ENCODE results near the gene TEKT2. TPM values are rescaled to one million over a fixed set of nuclear protein-coding genes. Genes with fewer than 3 reads are reported as not detected.

Gene TEKT2
- total and polyA plus RNA-seq, 2 of the 4 experiments (the other 2 are of a cell fraction) = 0.18 TPM; not detected in 1

DNA sequence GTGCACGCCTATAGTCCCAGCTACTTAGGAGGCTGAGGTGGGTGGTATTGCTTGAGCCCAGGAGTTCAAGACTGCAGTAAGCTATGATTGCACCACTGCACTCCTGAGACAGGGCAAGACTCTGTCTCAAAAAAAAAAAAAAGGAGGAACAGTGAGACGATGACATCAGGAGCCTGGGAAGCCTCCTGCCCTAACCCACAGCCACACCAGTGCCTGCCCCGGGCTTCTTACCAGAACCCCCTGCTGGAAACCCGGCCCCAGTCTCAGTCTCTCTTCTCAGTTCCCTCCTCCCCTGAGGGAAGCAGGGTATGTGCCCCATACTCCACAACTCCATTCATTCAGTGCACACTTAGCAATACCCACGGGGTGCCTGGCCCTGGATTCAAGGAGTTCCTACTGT lies 32.0 kb downstream of the TEKT2 start:
- POLR2A ChIA-PET (ENCODE audit: unreplicated experiment) = no interaction called here
- H3K56ac ChIP-seq (ENCODE audit: extremely low read depth, insufficient read depth, low read length) = no peak overlapping the region
- H3K27me3 ChIP-seq (ENCODE audit: control insufficient read depth, insufficient read depth, low read length) = no peaks in the 10 kb centered on the region
- peak overlapping the region; percentile 29 to 52; a peak in 2 of 4 replicates for H4K8ac ChIP-seq (ENCODE audit: low read depth in 2 of 2, low read length in 2 of 2)
- 60% methylated on average over 2 of the region's 5 CpGs; no CpG with 5 or more reads in 1 of the 2 experiments for WGBS, 2 experiments (ENCODE audit: extremely low coverage in 2 of 2, insufficient read length in 1 of 2)
- peak overlapping the region; percentile 60 for H2AFZ ChIP-seq (replicated peaks; ENCODE audit: low read length, poor library complexity)
- H4K20me1 ChIP-seq (ENCODE audit: insufficient read depth, low read length) = no peaks in the 10 kb centered on the region; the same call in 1 of the 2 replicates
- TF ChIP-seq SMC3 (IDR thresholded peaks at IDR 0.05; ENCODE audit: low read depth, low read length) (no peak), CEBPB (IDR thresholded peaks at IDR 0.05; ENCODE audit: low read depth, low read length) (peak; percentile 42; the same call in 1 of the 2 replicates)
- ATAC-seq (ENCODE audit: low read depth) = no peak
- H2AK5ac ChIP-seq (ENCODE audit: low read depth, low read length) = no peak overlapping the region
- H3K4me1 ChIP-seq (ENCODE audit: control insufficient read depth, insufficient read depth, low read length) = peaks cover 13% of the 10 kb centered on the region
- H3K14ac ChIP-seq (replicated peaks; ENCODE audit: low read depth, low read length) = no peak overlapping the region
- H2BK120ac ChIP-seq (ENCODE audit: low read depth, low read length) = no peak overlapping the region
- no peak overlapping the region for H3K4me3 ChIP-seq (ENCODE audit: insufficient read depth, low read depth, low read length)
- no peak overlapping the region for H2BK20ac ChIP-seq (ENCODE audit: low read depth, low read length)
- H2BK15ac ChIP-seq (ENCODE audit: low read depth, low read length) = no peak overlapping the region
- H2BK5ac ChIP-seq (ENCODE audit: low read depth, low read length, poor library complexity, severe bottlenecking) = no peak overlapping the region
- peak overlapping the region; percentile 26; the same call in 1 of the 2 replicates for H3K4ac ChIP-seq (ENCODE audit: low read depth, low read length)
- H3K36me3 ChIP-seq (ENCODE audit: control insufficient read depth, insufficient read depth, low read length) = no peaks in the 10 kb centered on the region
- no peaks in the 10 kb centered on the region for H3K9me3 ChIP-seq (ENCODE audit: control insufficient read depth, insufficient read depth, low read length)
- no peaks in the 10 kb centered on the region for H3K79me1 ChIP-seq (ENCODE audit: low read depth in 1 of 2, low read length in 2 of 2)
- peak; percentile 28 for DNase-seq
- no peak overlapping the region for H4K5ac ChIP-seq (ENCODE audit: low read depth, low read length)
- H3K23ac ChIP-seq (ENCODE audit: low read depth, low read length) = no peak overlapping the region
- H3K9ac ChIP-seq (ENCODE audit: low read depth, low read length) = no peak overlapping the region
- H3K9me1 ChIP-seq (ENCODE audit: insufficient read depth, low read length) = peaks cover 7% of the 10 kb centered on the region; the same call in 1 of the 2 replicates
- H3K18ac ChIP-seq (ENCODE audit: low read depth, low read length) = no peak overlapping the region
- in situ Hi-C loops (cut with MboI; ENCODE audit: low sequenced_read_pairs) = loop anchor here (25.0 kb wide), 1 partner anchor 296 kb away; no protein-coding TSS in a partner anchor
- H3K4me2 ChIP-seq (ENCODE audit: low read depth, low read length) = no peak overlapping the region
- H4K91ac ChIP-seq (ENCODE audit: insufficient read depth, low read depth, low read length) = no peak overlapping the region
- H3K27ac ChIP-seq (ENCODE audit: insufficient read depth, low read length) = no peak overlapping the region
- BruUV-seq (replicated peaks) = no TSS peak
- dilution Hi-C loops (cut with HindIII; ENCODE audit: low sequenced_read_pairs, unreplicated experiment) = no loop called here
- intact Hi-C loops (cut with micrococcal nuclease) = no loop called here
- no peak overlapping the region for H2AK9ac ChIP-seq (replicated peaks; ENCODE audit: low read depth, low read length, poor library complexity)
- CTCF ChIA-PET = interaction anchor here (1.3 to 1.6 kb wide), 2 partner anchors 13 to 19 kb away, joined by 3 to 7 read pairs; no protein-coding TSS in a partner anchor

Measured in IMR-90 (cell line).